Loucy (cell line): ENCODE measurements around the gene PSMA8.
"Not testable (repeated sequence)": the region's sequence is repeated elsewhere in the genome, so short reads cannot be mapped to it uniquely, and the experiment has no call there.

Source experiments
- H2AFZ ChIP-seq: fragments of 200-600 bp; sonication (generic); 2 replicates; pipeline ENCODE4 v1.6.0; 2016; ENCODE audit warnings: antibody characterized with exemption, mild to moderate bottlenecking, low read length, moderate library complexity
- H3F3A ChIP-seq: fragments of 200-600 bp; 2 replicates; pipeline ENCODE4 v1.6.0; 2016; ENCODE audit warnings: antibody characterized with exemption, low read depth, mild to moderate bottlenecking
- H3K27me3 ChIP-seq: fragments of 200-600 bp; sonication (generic); 2 replicates; pipeline ENCODE4 v1.6.1; 2014; ENCODE audit warnings: low read length, mild to moderate bottlenecking; ENCODE audit not compliant: insufficient read depth, poor library complexity, severe bottlenecking
- H3K36me3 ChIP-seq: fragments of 200-600 bp; sonication (generic); 2 replicates; pipeline ENCODE4 v1.6.1; 2016; ENCODE audit warnings: low read length; ENCODE audit not compliant: insufficient read depth
- H3K4me1 ChIP-seq: fragments of 200-600 bp; sonication (generic); 2 replicates; pipeline ENCODE4 v1.5.1; 2014; ENCODE audit warnings: low read length, mild to moderate bottlenecking; ENCODE audit not compliant: insufficient read depth, poor library complexity, severe bottlenecking
- H3K4me2 ChIP-seq: fragments of 200-600 bp; sonication (generic); 2 replicates; pipeline ENCODE4 v1.6.0; 2014; ENCODE audit warnings: antibody characterized with exemption, low read length, low read depth, mild to moderate bottlenecking; ENCODE audit not compliant: poor library complexity, severe bottlenecking
- H3K4me3 ChIP-seq: fragments of 200-600 bp; sonication (generic); 2 replicates; pipeline ENCODE4 v1.5.1; 2014; ENCODE audit warnings: low read length, mild to moderate bottlenecking, mixed read lengths; ENCODE audit not compliant: poor library complexity, severe bottlenecking
- H3K79me2 ChIP-seq: fragments of 200-600 bp; sonication (generic); 2 replicates; pipeline ENCODE4 v1.6.1; 2014; ENCODE audit warnings: low read length; ENCODE audit not compliant: insufficient read depth
- H3K9ac ChIP-seq: fragments of 200-600 bp; sonication (generic); 2 replicates; pipeline ENCODE4 v1.6.0; 2014; ENCODE audit warnings: mild to moderate bottlenecking, low read depth, low read length, moderate library complexity; ENCODE audit not compliant: poor library complexity, severe bottlenecking
- H3K9me2 ChIP-seq: fragments of 200-600 bp; sonication (generic); replicated peaks from 2 replicates; pipeline ENCODE4 v1.6.1; 2016; ENCODE audit warnings: low read depth, low read length, mixed read lengths
- H3K9me3 ChIP-seq: fragments of 200-600 bp; sonication (generic); 2 replicates; pipeline ENCODE4 v1.6.1; 2014; ENCODE audit warnings: mild to moderate bottlenecking, antibody characterized with exemption, low read length, low read depth; ENCODE audit not compliant: insufficient read depth
- H4K20me1 ChIP-seq: fragments of 200-600 bp; sonication (generic); 2 replicates; pipeline ENCODE4 v1.6.0; 2014; ENCODE audit warnings: antibody characterized with exemption, low read length, mild to moderate bottlenecking; ENCODE audit not compliant: insufficient read depth, poor library complexity, severe bottlenecking
- EZH2phosphoT487 ChIP-seq: fragments of 200-600 bp; IDR thresholded peaks from 2 replicates; pipeline ENCODE4 v1.6.1; 2018; ENCODE audit warnings: antibody characterized with exemption, mild to moderate bottlenecking, moderate library complexity, borderline replicate concordance
- TF ChIP-seq, protein P1 (sequence below): fragments of 200-600 bp; sonication (generic); conservative IDR thresholded peaks from 2 replicates; pipeline ENCODE4 v1.5.1; 2014; ENCODE audit warnings: mild to moderate bottlenecking, antibody characterized with exemption, low read length

Gene PSMA8

DNA sequence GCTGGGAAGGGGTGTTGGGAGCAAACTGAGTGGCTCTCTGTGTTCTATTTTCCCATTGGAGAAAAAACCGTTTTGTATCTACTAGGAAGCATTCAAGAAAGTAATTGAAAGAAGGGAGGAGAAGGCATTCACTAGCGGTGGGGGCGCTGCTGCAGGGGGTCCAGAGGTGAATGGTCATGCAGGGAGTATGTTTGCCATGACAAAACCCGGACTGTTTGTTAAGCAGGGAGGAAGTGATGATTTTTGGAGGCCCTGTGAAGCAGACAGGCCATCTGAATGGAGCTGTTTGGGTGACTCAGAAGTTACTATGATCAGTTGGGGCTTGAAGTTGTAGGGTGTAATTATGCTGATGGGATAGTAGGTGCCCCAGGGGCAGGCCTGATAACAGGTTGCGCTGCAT lies 99.5 kb downstream of the PSMA8 start:
- H3K79me2 ChIP-seq, result peaks cover 83% of the 10 kb centered on the region
- H3K4me3 ChIP-seq, result peak overlapping the region; percentile 19
- H3K9me3 ChIP-seq, result 0 out of 2 replicates have a peak, but pooled peaks cover 6% of the 10 kb centered on the region
- H3K4me1 ChIP-seq, result peaks cover 34% of the 10 kb centered on the region
- no peaks in the 10 kb centered on the region for H3K36me3 ChIP-seq
- H3F3A ChIP-seq, result no peaks in the 10 kb centered on the region
- H2AFZ ChIP-seq, result no peak overlapping the region
- H3K4me2 ChIP-seq, result peak overlapping the region; percentile 54
- TF ChIP-seq, protein P1, sequence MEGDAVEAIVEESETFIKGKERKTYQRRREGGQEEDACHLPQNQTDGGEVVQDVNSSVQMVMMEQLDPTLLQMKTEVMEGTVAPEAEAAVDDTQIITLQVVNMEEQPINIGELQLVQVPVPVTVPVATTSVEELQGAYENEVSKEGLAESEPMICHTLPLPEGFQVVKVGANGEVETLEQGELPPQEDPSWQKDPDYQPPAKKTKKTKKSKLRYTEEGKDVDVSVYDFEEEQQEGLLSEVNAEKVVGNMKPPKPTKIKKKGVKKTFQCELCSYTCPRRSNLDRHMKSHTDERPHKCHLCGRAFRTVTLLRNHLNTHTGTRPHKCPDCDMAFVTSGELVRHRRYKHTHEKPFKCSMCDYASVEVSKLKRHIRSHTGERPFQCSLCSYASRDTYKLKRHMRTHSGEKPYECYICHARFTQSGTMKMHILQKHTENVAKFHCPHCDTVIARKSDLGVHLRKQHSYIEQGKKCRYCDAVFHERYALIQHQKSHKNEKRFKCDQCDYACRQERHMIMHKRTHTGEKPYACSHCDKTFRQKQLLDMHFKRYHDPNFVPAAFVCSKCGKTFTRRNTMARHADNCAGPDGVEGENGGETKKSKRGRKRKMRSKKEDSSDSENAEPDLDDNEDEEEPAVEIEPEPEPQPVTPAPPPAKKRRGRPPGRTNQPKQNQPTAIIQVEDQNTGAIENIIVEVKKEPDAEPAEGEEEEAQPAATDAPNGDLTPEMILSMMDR, result no peak
- no peak for TF ChIP-seq EZH2phosphoT487
- H4K20me1 ChIP-seq, result peaks cover 20% of the 10 kb centered on the region
- H3K9me2 ChIP-seq, result no peaks in the 10 kb centered on the region
- no peak overlapping the region for H3K9ac ChIP-seq
- H3K27me3 ChIP-seq, result no peaks in the 10 kb centered on the region

DNA sequence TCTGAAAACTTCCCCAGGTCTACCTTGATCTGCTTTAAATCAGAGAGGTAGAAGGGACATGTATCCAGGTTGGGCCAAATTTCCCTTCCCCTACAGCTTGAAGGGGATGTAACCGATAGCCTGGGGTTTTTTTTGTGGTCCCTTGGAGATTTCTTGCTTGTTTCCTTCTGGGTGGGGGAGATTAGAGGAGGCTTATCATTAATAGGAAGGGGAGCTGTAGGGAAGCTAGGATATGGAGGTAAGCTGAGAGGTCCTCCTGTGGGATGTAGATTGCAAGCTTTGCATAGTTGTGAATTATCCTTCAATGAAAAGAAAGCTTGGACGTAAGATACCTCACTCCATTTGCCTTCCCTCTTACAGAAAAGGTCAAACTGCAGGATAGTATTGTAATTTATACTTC lies 103.7 kb downstream of the PSMA8 start:
- H2AFZ ChIP-seq, H3K4me2 ChIP-seq, H3F3A ChIP-seq, H3K9me3 ChIP-seq, H3K9me2 ChIP-seq, H3K36me3 ChIP-seq, H3K4me3 ChIP-seq, H3K9ac ChIP-seq, H4K20me1 ChIP-seq, H3K27me3 ChIP-seq: not testable (repeated sequence)
- Histone ChIP-seq H3K4me1 (peaks cover 14% of the 10 kb centered on the region), H3K79me2 (peaks cover 51% of the 10 kb centered on the region)

DNA sequence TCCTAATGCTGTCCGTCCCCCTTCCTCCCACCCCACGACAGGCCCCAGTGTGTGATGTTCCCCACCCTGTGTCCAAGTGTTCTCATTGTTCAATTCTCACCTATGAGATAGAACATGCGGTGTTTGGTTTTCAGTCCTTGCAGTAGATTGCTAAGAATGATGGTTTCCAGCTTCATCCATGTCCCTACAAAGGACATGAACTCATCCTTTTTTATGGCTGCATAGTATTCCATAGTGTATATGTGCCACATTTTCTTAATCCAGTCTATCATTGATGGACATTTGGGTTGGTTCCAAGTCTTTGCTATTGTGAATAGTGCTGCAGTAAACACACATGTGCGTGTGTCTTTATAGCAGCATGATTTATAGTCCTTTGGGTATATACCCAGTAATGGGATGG lies 105.0 kb downstream of the PSMA8 start:
- H3K9me3 ChIP-seq, H4K20me1 ChIP-seq, H2AFZ ChIP-seq, H3K4me2 ChIP-seq, H3K4me1 ChIP-seq, H3K9ac ChIP-seq, H3K36me3 ChIP-seq, H3K9me2 ChIP-seq, H3K27me3 ChIP-seq, H3K4me3 ChIP-seq, H3F3A ChIP-seq: not testable (repeated sequence)
- H3K79me2 ChIP-seq, result peaks cover 41% of the 10 kb centered on the region

DNA sequence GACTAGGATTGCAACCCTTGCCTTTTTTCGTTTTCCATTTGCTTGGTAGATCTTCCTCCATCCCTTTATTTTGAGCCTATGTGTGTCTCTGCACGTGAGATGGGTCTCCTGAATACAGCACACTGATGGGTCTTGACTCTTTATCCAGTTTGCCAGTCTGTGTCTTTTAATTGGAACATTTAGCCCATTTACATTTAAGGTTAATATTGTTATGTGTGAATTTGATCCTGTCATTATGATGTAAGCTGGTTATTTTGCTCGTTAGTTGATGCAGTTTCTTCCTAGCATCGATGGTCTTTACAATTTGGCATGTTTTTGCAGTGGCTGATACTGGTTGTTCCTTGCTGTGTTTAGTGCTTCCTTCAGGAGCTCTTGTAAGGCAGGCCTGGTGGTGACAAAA lies 108.7 kb downstream of the PSMA8 start:
- not testable (repeated sequence) for H3K9me3 ChIP-seq, H2AFZ ChIP-seq, H3K4me1 ChIP-seq, H3K9me2 ChIP-seq, H3F3A ChIP-seq, H3K36me3 ChIP-seq, H3K27me3 ChIP-seq, H3K4me2 ChIP-seq, H3K4me3 ChIP-seq, H3K9ac ChIP-seq, H4K20me1 ChIP-seq
- peaks cover 54% of the 10 kb centered on the region for H3K79me2 ChIP-seq
